DMS 273 treated with DMSO at 0.1 percent for 48 hours (cell line): Measurements from ENCODE around the gene PIGO.

Experiments
- DNase-seq: peaks from one replicate; lab custom pipeline; 2025; lab: John Stamatoyannopoulos, UW

The PIGO gene

GRCh38 chr9:35096035-35096849 lies at the start of gene PIGO:
Gene PIGO, minus strand, starts transcription at chr9:35096591. Its CDS starts 1,026 bp downstream, at chr9:35095565.
- DNase-seq, result peak; percentile 65

GRCh38 chr9:35142037-35142436 lies 45.6 kb upstream of the PIGO start:
- no peak for DNase-seq

DNA sequence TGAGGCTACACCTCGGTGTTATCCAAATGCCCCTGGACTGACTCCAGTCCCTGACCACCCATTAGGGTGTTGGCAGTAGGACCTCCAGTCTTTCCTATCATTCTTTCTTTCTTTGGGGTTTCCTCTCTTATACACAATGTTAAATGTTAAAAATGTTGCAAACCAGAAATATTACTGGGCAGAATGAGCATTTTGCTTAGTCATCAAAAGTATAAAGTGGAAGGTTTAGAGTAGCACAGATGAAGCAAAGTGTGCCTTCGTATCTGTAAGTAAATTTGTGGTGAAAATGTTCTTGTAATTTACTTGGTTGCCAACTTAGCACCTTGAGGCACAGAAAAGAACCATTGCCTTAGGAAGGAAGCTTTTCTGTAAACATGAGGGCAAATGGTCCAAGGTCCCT lies 43.7 kb upstream of the PIGO start:
- no peak for DNase-seq

GRCh38 chr9:35136866-35137265 lies 40.5 kb upstream of the PIGO start:
- no peak for DNase-seq

- no peak for DNase-seq
Measured at GRCh38 chr9:35135988-35136387, 39.6 kb upstream of the PIGO start.

GRCh38 chr9:35134920-35135319 lies 38.5 kb upstream of the PIGO start:
- no peak for DNase-seq

- DNase-seq, result peak; percentile 73
Measured at GRCh38 chr9:35116898-35117551, 20.6 kb upstream of the PIGO start.

DNA sequence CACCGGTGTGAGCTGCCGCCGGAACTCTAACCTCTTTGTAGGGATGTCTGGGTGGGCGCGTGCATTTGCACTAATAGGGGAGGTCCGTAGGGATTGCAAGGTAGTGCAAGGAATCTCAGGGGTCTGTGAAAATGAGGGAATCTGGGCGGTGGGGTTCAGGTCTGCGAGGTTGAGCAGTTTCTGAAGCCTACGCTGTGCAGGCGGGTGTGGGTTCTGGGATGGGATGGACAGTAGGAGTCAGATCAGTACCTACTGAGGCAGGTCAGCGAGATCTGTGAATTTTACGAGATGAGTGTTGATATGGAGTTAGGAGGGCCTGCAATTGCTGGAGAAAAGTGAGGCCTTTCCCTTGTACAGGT lies 20.1 kb upstream of the PIGO start:
- DNase-seq, result no peak

DNA sequence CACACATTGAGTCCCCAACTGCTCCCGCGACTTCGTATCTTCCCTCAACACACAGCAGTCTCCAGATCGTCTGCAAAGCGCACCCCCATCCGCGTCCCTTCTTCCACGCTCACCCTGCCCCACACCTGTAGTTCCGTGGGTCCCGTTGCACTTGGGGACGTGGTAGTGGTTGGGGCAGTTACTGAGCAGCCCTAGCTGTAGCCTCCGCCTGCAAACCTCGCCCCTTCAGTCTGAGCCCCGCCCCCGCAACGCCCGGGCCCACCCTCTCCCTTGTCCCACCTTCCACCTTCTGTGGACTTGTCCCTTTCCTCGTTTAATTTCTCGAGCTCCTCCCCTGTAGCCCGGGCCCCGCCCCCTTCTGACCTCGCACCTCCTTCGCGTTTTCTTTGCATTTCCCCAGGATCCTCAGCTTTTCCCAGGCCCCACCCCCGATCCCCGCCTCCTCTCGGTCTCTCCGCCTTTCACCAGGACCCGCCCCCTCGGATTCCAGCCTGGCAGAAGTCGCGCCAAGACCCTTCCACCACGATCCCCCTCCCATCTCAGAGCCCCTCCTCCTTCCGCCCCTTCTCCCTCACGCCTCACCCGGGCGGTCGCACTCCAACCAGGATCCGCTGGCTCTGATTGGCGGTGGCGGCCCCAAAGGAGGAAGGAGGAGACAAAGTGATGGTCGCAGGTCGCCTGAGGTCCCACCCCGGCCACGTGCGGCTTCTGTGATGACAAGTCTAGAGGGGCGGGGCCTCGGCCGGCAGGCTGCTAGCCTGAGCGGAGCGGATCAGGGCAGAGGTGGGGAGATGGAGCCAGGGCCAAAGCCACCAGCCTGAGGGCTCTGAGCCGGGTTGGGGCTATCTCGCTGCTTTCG lies 19.5 kb upstream of the PIGO start, which contains the start of gene ATOSB:
Gene ATOSB (minus strand): TSS at position 183 of the 859 bp plus-strand sequence. CDS start 7,588 bp downstream, outside the sequence.
- DNase-seq, result peak; percentile 89

DNA sequence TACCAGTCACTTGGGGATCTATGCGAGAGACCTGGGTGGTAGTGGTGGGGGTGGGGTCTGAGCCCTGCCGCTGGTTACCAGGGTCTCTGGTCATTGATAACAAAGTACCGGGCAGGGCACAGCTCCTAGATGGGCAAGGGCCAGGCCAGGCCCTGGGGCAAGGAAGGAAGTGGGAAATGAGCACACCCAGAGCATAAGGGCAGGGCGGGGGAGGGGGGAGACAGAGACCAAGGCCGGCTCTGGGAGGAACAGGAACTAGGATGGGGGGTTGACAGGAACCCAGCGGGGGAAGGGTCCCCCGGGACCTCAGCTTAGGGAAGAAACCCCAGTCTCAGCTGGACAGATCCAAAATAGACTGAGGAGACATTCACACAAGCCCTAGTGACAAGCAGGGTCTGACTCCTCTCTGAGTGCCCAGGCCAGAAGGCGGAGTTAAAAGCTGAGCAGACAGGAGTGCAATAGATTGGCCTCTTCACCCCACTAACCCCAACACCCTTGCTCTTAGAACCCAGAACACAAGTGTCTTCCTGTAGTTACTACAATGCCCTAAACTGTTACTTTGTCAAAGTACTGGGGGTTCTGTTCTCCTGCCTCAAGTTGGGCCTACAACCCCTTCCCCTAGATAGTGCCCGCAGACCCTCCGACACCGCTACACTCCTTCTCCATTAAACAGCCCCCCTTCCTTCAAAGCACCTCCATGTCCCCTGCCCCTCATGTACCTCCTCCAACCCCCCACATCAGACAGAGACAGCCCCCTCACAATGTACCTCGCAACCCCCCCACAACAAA lies 18.6 kb upstream of the PIGO start:
- DNase-seq, result no peak

DNA sequence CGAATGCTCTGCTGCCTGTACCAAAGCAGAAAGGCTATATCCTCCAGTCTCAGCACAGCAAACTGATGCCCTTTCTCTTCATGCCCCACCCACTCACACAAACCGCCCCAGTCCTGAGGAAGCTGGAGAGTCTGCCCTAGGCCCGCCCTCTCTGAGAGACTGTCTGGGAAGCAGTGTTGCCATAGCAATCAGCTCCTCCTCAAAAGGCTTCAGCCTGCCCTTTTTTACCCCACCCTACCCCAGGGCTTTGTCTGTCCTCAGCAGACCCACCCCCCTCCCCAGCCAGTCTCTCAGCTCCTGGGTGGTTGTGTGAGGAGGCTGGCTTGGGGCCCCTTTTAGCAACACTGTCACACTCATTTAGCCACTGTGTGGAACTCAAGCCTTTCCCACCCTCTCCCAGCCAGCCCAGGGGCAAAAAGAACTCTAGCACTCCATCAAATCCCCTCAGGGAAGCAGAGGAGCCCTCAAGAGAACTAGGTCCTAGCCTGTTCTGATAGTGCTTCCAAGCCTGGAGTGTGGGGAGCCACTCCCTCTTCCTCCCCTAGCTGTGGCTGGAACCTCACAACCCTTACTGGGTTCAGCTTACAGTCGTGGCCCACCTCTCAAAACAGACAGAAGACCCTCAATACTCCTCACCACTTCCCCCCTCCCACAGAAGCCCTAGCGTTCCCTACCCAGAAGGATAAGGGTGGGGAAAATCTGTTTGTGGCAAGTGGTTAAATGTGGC lies 17.9 kb upstream of the PIGO start:
- peak; percentile 74 for DNase-seq

DNA sequence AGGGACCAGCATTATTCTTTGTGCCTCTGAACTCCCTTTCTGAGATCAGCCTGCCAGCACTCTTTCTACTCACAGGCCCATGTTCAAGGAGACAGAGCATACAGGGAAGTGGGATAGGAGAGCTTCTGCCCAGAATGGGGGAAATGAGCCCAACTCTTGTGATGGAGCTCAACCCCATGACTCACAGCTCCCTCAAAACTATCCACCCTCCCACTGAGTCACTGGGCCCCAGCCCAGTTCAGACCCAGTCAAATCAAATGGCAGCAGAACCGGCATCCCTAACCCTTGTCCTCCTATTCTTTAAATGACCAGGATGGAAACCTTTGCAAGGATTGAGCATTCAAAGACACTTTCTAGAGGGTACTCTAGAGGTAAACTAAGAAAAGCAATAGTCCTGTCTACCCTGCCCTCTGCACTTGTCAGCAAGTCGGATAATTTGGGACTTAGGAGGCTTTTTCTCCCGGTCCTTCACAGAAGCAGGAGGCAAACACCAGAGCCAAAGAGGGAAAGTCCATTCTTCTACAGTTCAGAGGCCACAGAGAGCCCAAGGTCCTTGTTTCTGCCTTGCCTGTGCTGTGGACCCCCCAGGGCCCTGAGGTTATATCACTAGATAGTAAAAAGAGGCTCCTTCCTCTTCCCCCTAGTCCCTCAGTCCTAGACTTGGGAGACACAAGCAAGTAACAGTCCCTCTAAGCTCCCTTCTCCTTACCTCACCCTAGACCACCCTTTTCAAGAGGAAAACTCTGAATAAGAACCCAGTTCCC lies 16.0 kb upstream of the PIGO start:
- DNase-seq, result no peak

DNA sequence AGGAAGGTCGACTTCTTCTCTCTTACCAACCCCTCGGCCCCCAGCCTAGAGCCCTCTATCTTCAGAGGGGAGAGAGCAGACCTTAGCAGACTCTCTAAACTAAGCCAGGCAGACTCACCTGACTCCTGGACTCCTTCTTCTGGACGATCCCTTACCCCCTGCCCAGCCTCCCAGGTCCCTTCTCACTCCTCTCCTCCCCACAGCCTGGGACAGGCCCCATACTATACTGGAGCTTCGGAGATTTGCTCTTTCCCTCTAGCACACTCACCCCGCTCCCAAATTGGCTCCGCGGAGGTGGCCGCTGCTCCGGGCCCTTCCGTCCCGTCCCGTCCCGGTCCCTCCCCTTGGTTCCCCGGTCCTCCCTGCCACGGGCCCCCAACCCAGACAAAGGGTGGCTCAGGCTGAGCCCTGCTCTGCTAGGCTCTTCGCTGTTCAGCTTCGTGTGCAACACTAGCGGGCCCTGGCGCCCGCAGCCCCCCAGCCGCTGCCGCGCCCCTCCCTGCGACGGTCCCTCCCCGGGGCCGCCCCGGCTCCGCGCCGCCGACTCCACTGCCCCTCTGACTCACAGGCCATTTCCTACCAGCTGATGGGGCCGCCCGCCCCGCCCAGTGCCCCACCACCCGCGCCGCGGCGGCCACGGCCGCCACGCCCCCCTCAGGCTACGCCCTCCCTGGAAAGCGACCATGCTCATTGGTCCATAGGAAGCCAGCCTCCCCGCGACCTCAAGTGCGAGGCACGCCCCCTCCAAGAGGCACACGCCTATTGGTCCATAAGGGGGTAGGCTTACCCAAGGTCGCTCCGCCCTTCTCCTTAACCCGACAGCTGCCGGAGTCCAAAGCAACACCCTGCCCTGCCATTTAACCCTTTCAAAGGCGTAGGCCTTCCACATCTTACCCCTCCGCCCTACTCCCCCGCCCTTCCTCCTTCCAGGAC lies 14.9 kb upstream of the PIGO start:
- peak; percentile 92 for DNase-seq

- DNase-seq, result peak; percentile 48
Measured at GRCh38 chr9:35110327-35110761, 14.0 kb upstream of the PIGO start.

- no peak for DNase-seq
Measured at GRCh38 chr9:35108946-35109575, 12.7 kb upstream of the PIGO start.

DNA sequence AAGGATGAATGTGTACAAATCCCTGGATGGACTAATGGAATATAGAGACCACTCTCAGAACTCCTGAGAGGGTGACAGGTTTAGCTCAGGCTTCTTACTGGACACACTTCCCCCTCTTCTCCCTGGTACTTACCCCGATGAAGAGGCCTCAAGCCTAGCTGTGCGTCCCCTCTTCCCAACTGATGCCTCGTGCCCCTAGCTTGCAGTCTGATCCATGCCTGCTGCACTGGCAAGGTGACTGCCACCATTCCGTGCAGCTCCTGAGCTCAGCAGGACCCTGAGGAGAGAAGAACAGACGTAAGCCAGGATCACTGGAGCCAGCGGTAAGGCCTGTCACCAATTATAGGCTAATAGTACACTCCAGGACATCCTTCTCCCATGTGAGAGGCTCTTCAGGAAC lies 12.1 kb upstream of the PIGO start:
- DNase-seq, result no peak

- DNase-seq, result no peak
Measured at GRCh38 chr9:35107297-35108290, 11.2 kb upstream of the PIGO start.
